Mucosa of descending colon (tissue), 3 donors: ENCODE results near the gene PROSER2. TPM values are rescaled to one million over a fixed set of nuclear protein-coding genes. Genes with fewer than 3 reads are reported as not detected.

Source experiments
- ATAC-seq: fragments of 200-7000 bp; cut with Tn5 transposase; one replicate; pipeline ENCODE4 v1.9.1; 2020; ENCODE audit warnings: mild to moderate bottlenecking, moderate library complexity
- DNase-seq, 3 donors: peaks; one replicate each; pipeline ENCODE4 v3.0.0-alpha.2; 2020
- H3K36me3 ChIP-seq: fragments of 200-600 bp; one replicate; pipeline ENCODE4 v1.8.0; 2021; ENCODE audit warnings: low read depth, mild to moderate bottlenecking
- H3K4me1 ChIP-seq: fragments of 200-600 bp; one replicate; pipeline ENCODE4 v1.8.0; 2021; ENCODE audit warnings: low read depth, mild to moderate bottlenecking
- H3K4me3 ChIP-seq: fragments of 200-600 bp; one replicate; pipeline ENCODE4 v1.8.0; 2021; ENCODE audit warnings: mild to moderate bottlenecking
- H3K9me3 ChIP-seq: fragments of 200-600 bp; one replicate; pipeline ENCODE4 v1.8.0; 2021; ENCODE audit warnings: mild to moderate bottlenecking
- intact Hi-C, 2 donors: fragments of 100-400 bp; cut with DNase I in 1 of 2; cut with micrococcal nuclease in 1 of 2; formaldehyde crosslinking; loops; one replicate each; pipeline versions ENCODE4 v1.11.0 to v1.11.1; 2022; cut with DNase I, micrococcal nuclease
- total RNA-seq, 3 donors: library from RNA; stranded (reverse); fragmentation: NEBNext Ultra II Directional in 2 of 3; extraction: Animal tissue kit (Norgen Biotek cat#: 25700) in 2 of 3; gene quantifications; one replicate each; pipeline versions ENCODE4 v1.2.1 to v1.2.4, GENCODE V29; 2021 to 2023
- TF ChIP-seq, protein P1 (sequence below): fragments of 200-600 bp; IDR thresholded peaks from one replicate; pipeline ENCODE4 v1.8.0; 2022; ENCODE audit warnings: antibody characterized with exemption, mild to moderate bottlenecking
- donor health status: DM: no; HTN: no; CAD: no; lungs with moderate emphysema.
- donor health status: DM: no; HTN: no; CAD: no.
- donor health status: DM: no; HTN: yes; CAD: no.

Gene PROSER2
- total RNA-seq, 3 donors from 2014 or later: 3.9 to 10.4 (median 6.2) TPM

DNA sequence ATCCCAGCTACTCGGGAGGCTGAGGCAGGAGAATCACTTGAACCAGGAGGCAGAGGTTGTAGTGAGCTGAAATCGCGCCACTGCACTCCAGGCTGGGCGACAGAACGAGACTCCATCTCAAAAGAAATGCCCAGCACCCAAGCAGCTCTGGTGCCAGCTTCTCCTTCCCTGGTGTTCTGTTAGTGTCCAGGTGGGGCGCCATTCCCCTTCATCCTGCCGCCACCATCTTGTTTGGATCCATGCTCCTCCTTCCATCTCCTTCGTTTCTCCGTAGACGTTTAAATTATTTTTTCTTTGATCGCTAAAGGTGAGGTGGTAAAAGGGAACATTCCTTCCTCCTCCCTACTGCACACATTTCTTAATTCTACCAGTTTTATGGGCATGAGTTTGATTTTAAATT, 30.3 kb downstream of the PROSER2 start:
- Histone ChIP-seq H3K4me1 (no peaks in the 10 kb centered on the region), H3K36me3 (no peaks in the 10 kb centered on the region), H3K9me3 (no peaks in the 10 kb centered on the region), H3K4me3 (no peak overlapping the region)
- no peak for ATAC-seq
- intact Hi-C loops: no loop called here
- TF ChIP-seq, protein P1, sequence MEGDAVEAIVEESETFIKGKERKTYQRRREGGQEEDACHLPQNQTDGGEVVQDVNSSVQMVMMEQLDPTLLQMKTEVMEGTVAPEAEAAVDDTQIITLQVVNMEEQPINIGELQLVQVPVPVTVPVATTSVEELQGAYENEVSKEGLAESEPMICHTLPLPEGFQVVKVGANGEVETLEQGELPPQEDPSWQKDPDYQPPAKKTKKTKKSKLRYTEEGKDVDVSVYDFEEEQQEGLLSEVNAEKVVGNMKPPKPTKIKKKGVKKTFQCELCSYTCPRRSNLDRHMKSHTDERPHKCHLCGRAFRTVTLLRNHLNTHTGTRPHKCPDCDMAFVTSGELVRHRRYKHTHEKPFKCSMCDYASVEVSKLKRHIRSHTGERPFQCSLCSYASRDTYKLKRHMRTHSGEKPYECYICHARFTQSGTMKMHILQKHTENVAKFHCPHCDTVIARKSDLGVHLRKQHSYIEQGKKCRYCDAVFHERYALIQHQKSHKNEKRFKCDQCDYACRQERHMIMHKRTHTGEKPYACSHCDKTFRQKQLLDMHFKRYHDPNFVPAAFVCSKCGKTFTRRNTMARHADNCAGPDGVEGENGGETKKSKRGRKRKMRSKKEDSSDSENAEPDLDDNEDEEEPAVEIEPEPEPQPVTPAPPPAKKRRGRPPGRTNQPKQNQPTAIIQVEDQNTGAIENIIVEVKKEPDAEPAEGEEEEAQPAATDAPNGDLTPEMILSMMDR: no peak
- DNase-seq: no peak

DNA sequence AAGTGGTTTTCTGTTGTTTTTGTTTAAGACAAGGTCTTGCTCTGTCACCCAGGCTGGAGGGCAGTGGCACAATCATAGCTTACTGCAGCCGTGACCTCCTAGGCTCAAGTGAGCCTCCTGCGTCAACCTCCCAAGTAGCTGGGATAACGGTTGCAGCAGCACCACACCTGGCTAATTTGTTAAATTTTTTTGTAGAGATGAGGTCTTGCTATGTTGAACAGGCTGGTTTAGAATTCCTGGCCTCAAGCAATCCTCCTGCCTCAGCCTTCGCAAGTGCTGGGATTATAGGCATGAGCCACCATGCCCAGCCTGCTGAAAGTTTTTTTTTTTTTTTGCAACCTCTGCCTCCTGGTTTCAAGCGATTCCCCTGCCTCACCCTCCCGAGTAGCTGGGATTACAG, 31.1 kb downstream of the PROSER2 start:
- Histone ChIP-seq H3K9me3 (no peaks in the 10 kb centered on the region), H3K36me3 (no peaks in the 10 kb centered on the region), H3K4me3 (no peak overlapping the region), H3K4me1 (no peaks in the 10 kb centered on the region)
- ATAC-seq: no peak
- TF ChIP-seq, protein P1: no peak
- no peak for DNase-seq
- intact Hi-C loops: no loop called here

DNA sequence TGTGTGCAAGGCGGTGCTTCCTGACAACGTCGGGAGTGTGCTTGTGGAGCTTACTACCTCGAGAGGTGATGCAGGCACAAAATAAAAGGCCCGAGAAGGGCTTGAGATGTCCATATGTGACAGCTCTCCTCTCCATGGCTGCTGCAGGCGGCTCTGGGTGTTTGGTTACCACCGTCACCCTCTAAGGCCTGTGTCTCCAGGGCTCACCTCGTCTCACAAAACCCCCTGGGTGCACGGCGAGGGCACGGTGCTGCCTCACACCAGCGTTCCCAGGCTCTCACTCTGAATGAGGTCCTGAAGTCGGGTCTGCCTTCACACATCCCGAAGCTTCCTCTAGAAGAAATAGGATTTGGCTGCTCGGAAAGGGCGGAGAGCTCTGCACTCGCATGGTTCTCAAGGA, 32.9 kb downstream of the PROSER2 start:
- intact Hi-C loops: no loop called here
- no peak for DNase-seq

GRCh38 chr10:11856678-11857077, 33.5 kb downstream of the PROSER2 start:
- ATAC-seq (peak; percentile 31), DNase-seq (peak in 1 of 3 donors; percentile 16)
- H3K36me3 ChIP-seq: no peaks in the 10 kb centered on the region
- intact Hi-C loops: no loop called here
- TF ChIP-seq, protein P1: no peak
- no peak overlapping the region for H3K4me3 ChIP-seq
- no peaks in the 10 kb centered on the region for H3K4me1 ChIP-seq
- no peaks in the 10 kb centered on the region for H3K9me3 ChIP-seq

More for the DNA sequence above, 32.9 kb downstream of the PROSER2 start:
- no peaks in the 10 kb centered on the region for H3K9me3 ChIP-seq
- TF ChIP-seq, protein P1: no peak
- no peak for ATAC-seq
- no peaks in the 10 kb centered on the region for H3K36me3 ChIP-seq
- H3K4me1 ChIP-seq: no peaks in the 10 kb centered on the region
- H3K4me3 ChIP-seq: no peak overlapping the region

DNA sequence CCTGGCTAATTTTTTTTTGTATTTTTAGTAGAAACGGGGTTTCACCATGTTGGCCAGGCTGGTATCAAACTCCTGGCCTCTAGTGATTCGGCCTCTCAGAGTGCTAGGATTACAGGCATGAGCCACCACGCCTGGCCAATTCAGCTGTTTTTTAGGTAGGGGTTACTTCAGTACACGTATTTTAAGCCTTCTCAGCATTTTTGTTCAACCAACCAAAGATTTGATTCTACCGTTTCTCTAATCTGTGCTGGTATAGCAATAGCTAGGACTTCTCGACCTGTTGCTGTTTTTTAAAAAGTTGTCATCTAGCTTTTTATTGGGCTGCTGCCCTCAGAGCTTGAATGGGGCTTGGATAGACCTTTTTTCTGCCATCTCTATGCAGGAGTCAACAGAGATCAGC, 34.9 kb downstream of the PROSER2 start:
- Histone ChIP-seq H3K36me3 (no peaks in the 10 kb centered on the region), H3K9me3 (no peaks in the 10 kb centered on the region), H3K4me1 (no peaks in the 10 kb centered on the region), H3K4me3 (no peak overlapping the region)
- intact Hi-C loops: no loop called here
- DNase-seq: no peak
- ATAC-seq: no peak
- TF ChIP-seq, protein P1: no peak

GRCh38 chr10:11861341-11861740, 38.2 kb downstream of the PROSER2 start:
- intact Hi-C loops: no loop called here

More at GRCh38 chr10:11861341-11861740, 38.2 kb downstream of the PROSER2 start:
- DNase-seq (no peak), ATAC-seq (no peak)
- TF ChIP-seq, protein P1: no peak
- no peaks in the 10 kb centered on the region for H3K9me3 ChIP-seq
- no peak overlapping the region for H3K4me3 ChIP-seq
- H3K4me1 ChIP-seq: no peaks in the 10 kb centered on the region
- H3K36me3 ChIP-seq: no peaks in the 10 kb centered on the region
